Cerebellar cortex (tissue), 1 donor: ENCODE data around the gene GATD1.

Source experiments
- DNase-seq: peaks from one replicate; pipeline ENCODE4 v3.0.0-alpha.2; 2015; ENCODE audit warnings: low spot score

Gene GATD1

GRCh38 chr11:726278-727220 lies 50.7 kb downstream of the GATD1 start:
- DNase-seq, result no peak

- DNase-seq, result no peak
Observed at GRCh38 chr11:725624-726202, 51.6 kb downstream of the GATD1 start.

GRCh38 chr11:724778-725386 lies 52.4 kb downstream of the GATD1 start:
- no peak for DNase-seq

- DNase-seq, result no peak
Observed at GRCh38 chr11:724049-724777, 53.1 kb downstream of the GATD1 start.

- peak; percentile 80 for DNase-seq
Observed at GRCh38 chr11:723120-723883, 54.0 kb downstream of the GATD1 start.

GRCh38 chr11:722346-722811 lies 54.9 kb downstream of the GATD1 start:
- DNase-seq, result no peak

- no peak for DNase-seq
Observed at GRCh38 chr11:721741-722345, 55.4 kb downstream of the GATD1 start.

GRCh38 chr11:721247-721740 lies 56.0 kb downstream of the GATD1 start:
- DNase-seq, result no peak

GRCh38 chr11:720642-721246 lies 56.5 kb downstream of the GATD1 start:
- no peak for DNase-seq

GRCh38 chr11:720017-720641 lies 57.2 kb downstream of the GATD1 start:
- DNase-seq, result no peak

- no peak for DNase-seq
Observed at GRCh38 chr11:719214-720016, 57.9 kb downstream of the GATD1 start.
